ENCODE results near the gene ZNF90.

DNA sequence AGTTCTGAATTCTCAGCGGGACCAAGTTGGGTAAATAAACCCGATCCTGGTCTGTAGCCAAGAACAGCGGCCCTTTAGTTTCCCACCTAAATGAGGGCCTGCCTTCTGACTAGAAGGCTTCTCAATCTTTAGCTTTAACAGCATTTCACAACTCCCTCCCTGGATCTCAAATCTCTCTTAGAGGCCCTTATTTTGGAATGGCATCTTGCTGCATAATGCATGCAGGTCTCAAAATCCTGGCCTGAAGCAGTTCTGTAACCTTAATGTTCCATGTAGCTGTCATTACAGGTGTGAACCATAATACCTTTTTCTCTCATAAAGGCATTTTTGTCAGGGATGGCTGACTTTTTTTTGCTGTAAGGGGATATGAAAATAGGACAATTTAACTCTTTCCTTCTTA lies 29.5 kb downstream of the ZNF90 start:
- TF ChIP-seq, protein P1, sequence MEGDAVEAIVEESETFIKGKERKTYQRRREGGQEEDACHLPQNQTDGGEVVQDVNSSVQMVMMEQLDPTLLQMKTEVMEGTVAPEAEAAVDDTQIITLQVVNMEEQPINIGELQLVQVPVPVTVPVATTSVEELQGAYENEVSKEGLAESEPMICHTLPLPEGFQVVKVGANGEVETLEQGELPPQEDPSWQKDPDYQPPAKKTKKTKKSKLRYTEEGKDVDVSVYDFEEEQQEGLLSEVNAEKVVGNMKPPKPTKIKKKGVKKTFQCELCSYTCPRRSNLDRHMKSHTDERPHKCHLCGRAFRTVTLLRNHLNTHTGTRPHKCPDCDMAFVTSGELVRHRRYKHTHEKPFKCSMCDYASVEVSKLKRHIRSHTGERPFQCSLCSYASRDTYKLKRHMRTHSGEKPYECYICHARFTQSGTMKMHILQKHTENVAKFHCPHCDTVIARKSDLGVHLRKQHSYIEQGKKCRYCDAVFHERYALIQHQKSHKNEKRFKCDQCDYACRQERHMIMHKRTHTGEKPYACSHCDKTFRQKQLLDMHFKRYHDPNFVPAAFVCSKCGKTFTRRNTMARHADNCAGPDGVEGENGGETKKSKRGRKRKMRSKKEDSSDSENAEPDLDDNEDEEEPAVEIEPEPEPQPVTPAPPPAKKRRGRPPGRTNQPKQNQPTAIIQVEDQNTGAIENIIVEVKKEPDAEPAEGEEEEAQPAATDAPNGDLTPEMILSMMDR (IDR thresholded peaks at IDR 0.05; ENCODE audit: low read depth, low read length, missing input control): no peak
- TF ChIP-seq, protein P2, sequence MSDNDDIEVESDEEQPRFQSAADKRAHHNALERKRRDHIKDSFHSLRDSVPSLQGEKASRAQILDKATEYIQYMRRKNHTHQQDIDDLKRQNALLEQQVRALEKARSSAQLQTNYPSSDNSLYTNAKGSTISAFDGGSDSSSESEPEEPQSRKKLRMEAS (IDR thresholded peaks at IDR 0.05): no peak
- TF ChIP-seq, protein P3, sequence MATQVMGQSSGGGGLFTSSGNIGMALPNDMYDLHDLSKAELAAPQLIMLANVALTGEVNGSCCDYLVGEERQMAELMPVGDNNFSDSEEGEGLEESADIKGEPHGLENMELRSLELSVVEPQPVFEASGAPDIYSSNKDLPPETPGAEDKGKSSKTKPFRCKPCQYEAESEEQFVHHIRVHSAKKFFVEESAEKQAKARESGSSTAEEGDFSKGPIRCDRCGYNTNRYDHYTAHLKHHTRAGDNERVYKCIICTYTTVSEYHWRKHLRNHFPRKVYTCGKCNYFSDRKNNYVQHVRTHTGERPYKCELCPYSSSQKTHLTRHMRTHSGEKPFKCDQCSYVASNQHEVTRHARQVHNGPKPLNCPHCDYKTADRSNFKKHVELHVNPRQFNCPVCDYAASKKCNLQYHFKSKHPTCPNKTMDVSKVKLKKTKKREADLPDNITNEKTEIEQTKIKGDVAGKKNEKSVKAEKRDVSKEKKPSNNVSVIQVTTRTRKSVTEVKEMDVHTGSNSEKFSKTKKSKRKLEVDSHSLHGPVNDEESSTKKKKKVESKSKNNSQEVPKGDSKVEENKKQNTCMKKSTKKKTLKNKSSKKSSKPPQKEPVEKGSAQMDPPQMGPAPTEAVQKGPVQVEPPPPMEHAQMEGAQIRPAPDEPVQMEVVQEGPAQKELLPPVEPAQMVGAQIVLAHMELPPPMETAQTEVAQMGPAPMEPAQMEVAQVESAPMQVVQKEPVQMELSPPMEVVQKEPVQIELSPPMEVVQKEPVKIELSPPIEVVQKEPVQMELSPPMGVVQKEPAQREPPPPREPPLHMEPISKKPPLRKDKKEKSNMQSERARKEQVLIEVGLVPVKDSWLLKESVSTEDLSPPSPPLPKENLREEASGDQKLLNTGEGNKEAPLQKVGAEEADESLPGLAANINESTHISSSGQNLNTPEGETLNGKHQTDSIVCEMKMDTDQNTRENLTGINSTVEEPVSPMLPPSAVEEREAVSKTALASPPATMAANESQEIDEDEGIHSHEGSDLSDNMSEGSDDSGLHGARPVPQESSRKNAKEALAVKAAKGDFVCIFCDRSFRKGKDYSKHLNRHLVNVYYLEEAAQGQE (IDR thresholded peaks at IDR 0.05): no peak
- TF ChIP-seq SP1 (IDR thresholded peaks at IDR 0.05) (no peak), RAD21 (IDR thresholded peaks at IDR 0.05) (no peak), JUND (IDR thresholded peaks at IDR 0.05) (no peak), FOXA1 (IDR thresholded peaks at IDR 0.05) (no peak), HNF4G (IDR thresholded peaks at IDR 0.05) (no peak)
